Measurements from ENCODE around the gene PNMA6E.
"Not testable (repeated sequence)": the region's sequence is repeated elsewhere in the genome, so short reads cannot be mapped to it uniquely, and the experiment has no call there.

The PNMA6E gene

GRCh38 chrX:153387987-153388721 is 13.0 kb downstream of the PNMA6E start:
- H3F3A ChIP-seq (ENCODE audit: control insufficient read depth, insufficient read depth): no peaks in the 10 kb centered on the region
- no peak overlapping the region for H3K4me3 ChIP-seq (ENCODE audit: low read length)
- no peaks in the 10 kb centered on the region for H3K79me2 ChIP-seq (ENCODE audit: control insufficient read depth, low read length)
- H3K27me3 ChIP-seq (ENCODE audit: control insufficient read depth, low read length): no peaks in the 10 kb centered on the region
- no peak overlapping the region for H3K4me2 ChIP-seq (ENCODE audit: low read length)
- H4K20me1 ChIP-seq (ENCODE audit: control insufficient read depth, insufficient read depth, low read depth, low read length): no peaks in the 10 kb centered on the region
- no peaks in the 10 kb centered on the region for H3K36me3 ChIP-seq (ENCODE audit: control insufficient read depth, low read length)
- no peaks in the 10 kb centered on the region for H3K4me1 ChIP-seq (ENCODE audit: control insufficient read depth, low read length)
- TF ChIP-seq EZH2phosphoT487 (IDR thresholded peaks at IDR 0.05; ENCODE audit: borderline replicate concordance, low read length) (no peak), CTCF (IDR thresholded peaks at IDR 0.05; ENCODE audit: low read depth, low read length, poor library complexity, severe bottlenecking) (no peak)
- no peaks in the 10 kb centered on the region for H3K9me2 ChIP-seq (replicated peaks; ENCODE audit: control insufficient read depth, low read length)
- no peaks in the 10 kb centered on the region; the same call in 1 of the 2 replicates for H3K9me3 ChIP-seq (ENCODE audit: control insufficient read depth, insufficient read depth, low read length)
- H3K27ac ChIP-seq (ENCODE audit: low read depth, low read length): no peak overlapping the region

- peaks cover 7% of the 10 kb centered on the region; the same call in 1 of the 2 replicates for H3K9me3 ChIP-seq (ENCODE audit: control insufficient read depth, insufficient read depth, low read length)
- H3K36me3 ChIP-seq (ENCODE audit: control insufficient read depth, low read length): no peaks in the 10 kb centered on the region
- H3K4me1 ChIP-seq (ENCODE audit: control insufficient read depth, low read length): no peaks in the 10 kb centered on the region
- no peak overlapping the region for H3K4me2 ChIP-seq (ENCODE audit: low read length)
- H3K27ac ChIP-seq (ENCODE audit: low read depth, low read length): no peak overlapping the region
- no peak overlapping the region for H3K4me3 ChIP-seq (ENCODE audit: low read length)
- H3K9me2 ChIP-seq (replicated peaks; ENCODE audit: control insufficient read depth, low read length): no peaks in the 10 kb centered on the region
- no peaks in the 10 kb centered on the region for H3F3A ChIP-seq (ENCODE audit: control insufficient read depth, insufficient read depth)
- no peaks in the 10 kb centered on the region for H3K79me2 ChIP-seq (ENCODE audit: control insufficient read depth, low read length)
- TF ChIP-seq EZH2phosphoT487 (IDR thresholded peaks at IDR 0.05; ENCODE audit: borderline replicate concordance, low read length): no peak
- TF ChIP-seq CTCF (IDR thresholded peaks at IDR 0.05; ENCODE audit: low read depth, low read length, poor library complexity, severe bottlenecking): no peak
- no peaks in the 10 kb centered on the region for H3K27me3 ChIP-seq (ENCODE audit: control insufficient read depth, low read length)
- H4K20me1 ChIP-seq (ENCODE audit: control insufficient read depth, insufficient read depth, low read depth, low read length): no peaks in the 10 kb centered on the region
Observed at GRCh38 chrX:153387345-153387744, 13.8 kb downstream of the PNMA6E start.

GRCh38 chrX:153386097-153386496 is 15.1 kb downstream of the PNMA6E start:
- Histone ChIP-seq H3F3A (ENCODE audit: control insufficient read depth, insufficient read depth) (no peaks in the 10 kb centered on the region), H3K4me1 (ENCODE audit: control insufficient read depth, low read length) (no peaks in the 10 kb centered on the region), H3K27me3 (ENCODE audit: control insufficient read depth, low read length) (no peaks in the 10 kb centered on the region), H3K9me3 (ENCODE audit: control insufficient read depth, insufficient read depth, low read length) (peaks cover 7% of the 10 kb centered on the region; the same call in 1 of the 2 replicates), H3K79me2 (ENCODE audit: control insufficient read depth, low read length) (no peaks in the 10 kb centered on the region), H3K4me3 (ENCODE audit: low read length) (no peak overlapping the region), H3K9me2 (replicated peaks; ENCODE audit: control insufficient read depth, low read length) (no peaks in the 10 kb centered on the region), H3K27ac (ENCODE audit: low read depth, low read length) (no peak overlapping the region), H3K4me2 (ENCODE audit: low read length) (no peak overlapping the region), H3K36me3 (ENCODE audit: control insufficient read depth, low read length) (no peaks in the 10 kb centered on the region), H4K20me1 (ENCODE audit: control insufficient read depth, insufficient read depth, low read depth, low read length) (no peaks in the 10 kb centered on the region)
- TF ChIP-seq CTCF (IDR thresholded peaks at IDR 0.05; ENCODE audit: low read depth, low read length, poor library complexity, severe bottlenecking): no peak
- no peak for TF ChIP-seq EZH2phosphoT487 (IDR thresholded peaks at IDR 0.05; ENCODE audit: borderline replicate concordance, low read length)

GRCh38 chrX:153384973-153385372 is 16.2 kb downstream of the PNMA6E start:
- not testable (repeated sequence) for H4K20me1 ChIP-seq (ENCODE audit: control insufficient read depth, insufficient read depth, low read depth, low read length); H3K4me3 ChIP-seq (ENCODE audit: low read length); H3K4me1 ChIP-seq (ENCODE audit: control insufficient read depth, low read length); H3K27ac ChIP-seq (ENCODE audit: low read depth, low read length); H3K9me3 ChIP-seq (ENCODE audit: control insufficient read depth, insufficient read depth, low read length); H3K9me2 ChIP-seq (replicated peaks; ENCODE audit: control insufficient read depth, low read length); H3K27me3 ChIP-seq (ENCODE audit: control insufficient read depth, low read length); H3K79me2 ChIP-seq (ENCODE audit: control insufficient read depth, low read length); H3K4me2 ChIP-seq (ENCODE audit: low read length); H3F3A ChIP-seq (ENCODE audit: control insufficient read depth, insufficient read depth); H3K36me3 ChIP-seq (ENCODE audit: control insufficient read depth, low read length)
